Thyroid gland (tissue), 4 donors: ENCODE data around the gene ADGRD1. TPM values are rescaled to one million over a fixed set of nuclear protein-coding genes. Genes with fewer than 3 reads are reported as not detected.

ENCODE experiments used
- DNase-seq, 2 donors: peaks; one replicate each; pipeline ENCODE4 v3.0.0-alpha.2; 2019
- H3K27ac ChIP-seq, 3 donors: fragments of 200-600 bp; sonication (generic); 1 replicate in 2 of 3; 2 replicates in 1 of 3; pipeline ENCODE4 v1.5.1; 2016 to 2019; ENCODE audit warnings: mild to moderate bottlenecking in 1 of 3, moderate library complexity in 1 of 3
- H3K27me3 ChIP-seq: fragments of 200-600 bp; sonication (generic); one replicate; pipeline ENCODE4 v1.5.1; 2019
- H3K36me3 ChIP-seq, 2 donors: fragments of 200-600 bp; sonication (generic); one replicate each; pipeline ENCODE4 v1.5.1; 2016 to 2019
- H3K4me1 ChIP-seq, 2 donors: fragments of 200-600 bp; sonication (generic); one replicate each; pipeline ENCODE4 v1.5.1; 2017 to 2019
- H3K4me3 ChIP-seq, 3 donors: fragments of 200-600 bp; sonication (generic); replicated peaks in 1 of 3; 1 replicate in 2 of 3; 2 replicates in 1 of 3; pipeline ENCODE4 v1.5.1; 2016; ENCODE audit warnings: mild to moderate bottlenecking in 1 of 3
- H3K9me3 ChIP-seq: fragments of 200-600 bp; sonication (generic); one replicate; pipeline ENCODE4 v1.5.1; 2017
- CTCF ChIP-seq, 6 experiments: fragments of 200-600 bp in 3 of 6; fragments of 450-650 bp in 3 of 6; sonication (generic) in 3 of 6; IDR thresholded peaks; one replicate each; pipeline ENCODE4 v1.5.1; 2016 to 2019; ENCODE audit warnings: antibody characterized with exemption in 6 of 6, mild to moderate bottlenecking in 2 of 6, inconsistent platforms in 1 of 6, moderate library complexity in 1 of 6
- POLR2A ChIP-seq, 2 donors: fragments of 450-650 bp; IDR thresholded peaks; one replicate each; pipeline ENCODE4 v1.6.1; 2017; ENCODE audit warnings: antibody characterized with exemption in 2 of 2, mild to moderate bottlenecking in 2 of 2, moderate library complexity in 1 of 2
- WGBS, 2 donors: methylation state at CpG; one replicate each; pipeline ENCODE4 v1.1.5; 2017; 5-methylcytosine and 5-hydroxymethylcytosine counted together
- intact Hi-C: fragments of 100-400 bp; cut with DNase I; formaldehyde crosslinking; loops from one replicate; pipeline ENCODE4 v1.15.1; 2023
- total RNA-seq, 4 donors: library from RNA; depleted of rRNA; stranded (reverse); fragments of >200 nt; gene quantifications; one replicate each; pipeline ENCODE4 v1.2.3, GENCODE V29; 2016

The ADGRD1 gene
- total RNA-seq, 4 donors from 2014 or later = 14.1 to 44.3 (median 24.7) TPM

GRCh38 chr12:131033886-131034482 is 80.3 kb downstream of the ADGRD1 start:
- 95% methylated on average over 30 of the region's 30 CpGs for WGBS, 2 donors
- TF ChIP-seq POLR2A (IDR thresholded peaks at IDR 0.05) (no peak), CTCF (IDR thresholded peaks at IDR 0.05) (no peak)
- H3K27ac ChIP-seq = no peak overlapping the region

GRCh38 chr12:131034631-131035244 is 81.0 kb downstream of the ADGRD1 start:
- WGBS, 2 donors = 74 to 81% methylated on average over 15 of the region's 15 CpGs
- intact Hi-C loops = no loop called here

More at GRCh38 chr12:131033886-131034482, 80.3 kb downstream of the ADGRD1 start:
- Histone ChIP-seq H3K4me1 (peaks cover 4 to 19% of the 10 kb centered on the region in 2 donors), H3K9me3 (no peaks in the 10 kb centered on the region), H3K4me3 (no peak overlapping the region), H3K27me3 (no peaks in the 10 kb centered on the region), H3K36me3 (no peaks in the 10 kb centered on the region)
- no peak for DNase-seq
- intact Hi-C loops = no loop called here

GRCh38 chr12:131035245-131035681 is 81.6 kb downstream of the ADGRD1 start:
- no peaks in the 10 kb centered on the region for H3K36me3 ChIP-seq
- 50 to 63% methylated on average over 11 to 12 of the region's 18 CpGs for WGBS, 2 donors
- DNase-seq = peak; percentile 56 to 70

More at GRCh38 chr12:131034631-131035244, 81.0 kb downstream of the ADGRD1 start:
- Histone ChIP-seq H3K36me3 (no peaks in the 10 kb centered on the region), H3K4me1 (peaks cover 0 to 20% of the 10 kb centered on the region in 2 donors), H3K27me3 (no peaks in the 10 kb centered on the region), H3K4me3 (no peak overlapping the region), H3K27ac (peak overlapping the region in 2 of 3 donors; percentile 50 to 57), H3K9me3 (no peaks in the 10 kb centered on the region)
- no peak for TF ChIP-seq POLR2A (IDR thresholded peaks at IDR 0.05)
- no peak for TF ChIP-seq CTCF (IDR thresholded peaks at IDR 0.05)
- DNase-seq = no peak

GRCh38 chr12:131038159-131038558 is 84.5 kb downstream of the ADGRD1 start:
- TF ChIP-seq CTCF (IDR thresholded peaks at IDR 0.05) = no peak
- Histone ChIP-seq H3K9me3 (no peaks in the 10 kb centered on the region), H3K4me1 (peaks cover 0 to 20% of the 10 kb centered on the region in 2 donors), H3K4me3 (no peak overlapping the region), H3K27ac (no peak overlapping the region), H3K27me3 (no peaks in the 10 kb centered on the region), H3K36me3 (no peaks in the 10 kb centered on the region)
- WGBS, 2 donors = 93 to 98% methylated on average over 10 to 11 of the region's 11 CpGs
- intact Hi-C loops = no loop called here
- no peak for DNase-seq

More at GRCh38 chr12:131035245-131035681, 81.6 kb downstream of the ADGRD1 start:
- H3K27ac ChIP-seq = peak overlapping the region in 2 of 3 donors; percentile 50 to 57
- no peaks in the 10 kb centered on the region for H3K27me3 ChIP-seq
- no peak overlapping the region for H3K4me3 ChIP-seq
- intact Hi-C loops = no loop called here
- no peaks in the 10 kb centered on the region for H3K9me3 ChIP-seq
- TF ChIP-seq POLR2A (IDR thresholded peaks at IDR 0.05) (no peak), CTCF (IDR thresholded peaks at IDR 0.05) (no peak)
- peaks cover 0 to 20% of the 10 kb centered on the region in 2 donors for H3K4me1 ChIP-seq
